Measurements from ENCODE around the gene ZKSCAN1.
"Not testable (repeated sequence)": the region's sequence is repeated elsewhere in the genome, so short reads cannot be mapped to it uniquely, and the experiment has no call there.

Gene ZKSCAN1

DNA sequence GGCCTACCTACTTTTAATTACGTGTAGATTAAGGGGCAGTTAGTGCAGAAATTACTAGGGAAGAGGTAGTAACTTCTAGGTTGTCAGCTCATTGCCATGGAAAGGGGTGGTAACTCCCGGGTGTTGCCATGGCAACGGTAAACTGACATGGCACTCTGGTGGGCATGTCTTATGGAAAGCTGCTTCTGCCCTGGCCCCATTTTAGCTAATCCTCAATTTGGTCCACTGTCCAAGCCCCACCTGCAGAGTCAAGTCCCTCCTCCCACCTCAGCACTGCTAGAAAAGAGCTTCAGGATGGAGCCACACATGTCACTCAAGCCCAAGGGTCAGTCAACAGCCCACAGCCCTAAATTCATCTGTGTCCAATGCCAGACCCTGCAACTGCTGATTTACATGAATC is 7.5 kb upstream of the ZKSCAN1 start:
- TF ChIP-seq, protein P1, sequence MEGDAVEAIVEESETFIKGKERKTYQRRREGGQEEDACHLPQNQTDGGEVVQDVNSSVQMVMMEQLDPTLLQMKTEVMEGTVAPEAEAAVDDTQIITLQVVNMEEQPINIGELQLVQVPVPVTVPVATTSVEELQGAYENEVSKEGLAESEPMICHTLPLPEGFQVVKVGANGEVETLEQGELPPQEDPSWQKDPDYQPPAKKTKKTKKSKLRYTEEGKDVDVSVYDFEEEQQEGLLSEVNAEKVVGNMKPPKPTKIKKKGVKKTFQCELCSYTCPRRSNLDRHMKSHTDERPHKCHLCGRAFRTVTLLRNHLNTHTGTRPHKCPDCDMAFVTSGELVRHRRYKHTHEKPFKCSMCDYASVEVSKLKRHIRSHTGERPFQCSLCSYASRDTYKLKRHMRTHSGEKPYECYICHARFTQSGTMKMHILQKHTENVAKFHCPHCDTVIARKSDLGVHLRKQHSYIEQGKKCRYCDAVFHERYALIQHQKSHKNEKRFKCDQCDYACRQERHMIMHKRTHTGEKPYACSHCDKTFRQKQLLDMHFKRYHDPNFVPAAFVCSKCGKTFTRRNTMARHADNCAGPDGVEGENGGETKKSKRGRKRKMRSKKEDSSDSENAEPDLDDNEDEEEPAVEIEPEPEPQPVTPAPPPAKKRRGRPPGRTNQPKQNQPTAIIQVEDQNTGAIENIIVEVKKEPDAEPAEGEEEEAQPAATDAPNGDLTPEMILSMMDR (IDR thresholded peaks at IDR 0.05; ENCODE audit: low read depth, low read length): no peak
- no peak for DNase-seq (ENCODE audit: low read depth in 2 of 2)
- H3K4me3 ChIP-seq (replicated peaks in 1 of 2; ENCODE audit: low read depth in 2 of 2, low read length in 2 of 2): no peak overlapping the region

DNA sequence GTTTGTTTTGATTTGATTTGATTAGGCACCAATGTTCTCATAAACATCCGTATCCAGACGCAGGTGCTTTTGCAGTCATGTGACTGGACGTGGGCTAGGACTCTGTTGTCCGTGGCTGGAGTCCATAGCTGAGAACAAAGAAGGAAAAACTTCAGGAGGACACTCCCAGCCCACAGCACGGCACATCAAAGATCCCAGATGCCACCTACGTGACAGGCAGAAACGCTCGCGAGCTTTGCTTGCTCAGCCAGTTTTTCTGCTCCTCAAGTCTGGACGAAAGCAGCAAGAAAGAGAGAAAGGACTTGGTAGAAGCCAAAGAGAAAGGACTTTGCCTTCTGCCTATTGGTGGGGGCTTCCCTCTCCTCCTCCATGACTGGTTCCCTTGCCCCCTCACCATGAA is 6.9 kb upstream of the ZKSCAN1 start:
- no peak for DNase-seq (ENCODE audit: low read depth in 2 of 2)
- no peak overlapping the region for H3K4me3 ChIP-seq (replicated peaks in 1 of 2; ENCODE audit: low read depth in 2 of 2, low read length in 2 of 2)
- TF ChIP-seq, protein P1 (IDR thresholded peaks at IDR 0.05; ENCODE audit: low read depth, low read length): no peak

DNA sequence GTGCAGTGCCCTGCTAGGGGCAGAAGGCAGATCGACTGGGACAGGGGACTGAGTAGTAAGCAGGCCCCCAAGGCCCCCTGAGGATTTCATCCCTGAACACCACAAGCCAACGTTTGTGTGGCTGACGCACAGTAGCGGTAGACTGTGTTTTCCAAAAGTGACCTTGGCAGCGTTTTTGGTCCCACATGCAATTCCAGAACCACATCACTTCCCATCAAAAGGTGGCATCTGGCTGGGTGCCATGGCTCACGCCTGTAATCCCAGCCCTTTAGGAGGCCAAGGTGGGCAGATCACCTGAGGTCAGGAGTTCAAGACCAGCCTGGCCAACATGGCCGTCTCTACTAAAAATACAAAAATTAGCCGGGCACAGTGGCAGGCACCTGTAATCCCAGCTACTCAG is 5.4 kb upstream of the ZKSCAN1 start:
- not testable (repeated sequence) for H3K4me3 ChIP-seq (replicated peaks in 1 of 2; ENCODE audit: low read depth in 2 of 2, low read length in 2 of 2); DNase-seq (ENCODE audit: low read depth in 2 of 2)

DNA sequence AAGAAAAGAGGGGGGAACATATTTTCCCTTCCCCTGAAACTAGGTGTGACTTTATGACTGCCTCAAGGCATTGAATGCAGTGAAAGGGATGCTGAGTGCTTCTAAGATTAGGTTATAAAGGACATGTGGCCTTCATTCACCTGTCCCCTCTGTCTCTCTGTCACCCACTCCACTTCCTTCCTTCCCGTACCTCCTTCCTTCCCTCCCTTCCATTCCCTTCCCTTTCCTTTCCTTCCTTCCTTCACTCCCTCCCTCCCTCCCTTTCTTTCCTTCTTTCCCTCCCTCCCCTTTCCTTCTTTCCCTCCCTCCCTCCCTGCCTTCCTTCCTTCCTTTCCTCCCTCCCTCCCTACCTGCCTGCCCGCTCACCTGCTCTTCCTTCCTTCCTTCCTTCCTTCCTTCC is 4.5 kb upstream of the ZKSCAN1 start:
- no peak for DNase-seq (ENCODE audit: low read depth in 2 of 2)
- TF ChIP-seq, protein P1 (IDR thresholded peaks at IDR 0.05; ENCODE audit: low read depth, low read length): no peak
- H3K4me3 ChIP-seq (replicated peaks in 1 of 2; ENCODE audit: low read depth in 2 of 2, low read length in 2 of 2): no peak overlapping the region

DNA sequence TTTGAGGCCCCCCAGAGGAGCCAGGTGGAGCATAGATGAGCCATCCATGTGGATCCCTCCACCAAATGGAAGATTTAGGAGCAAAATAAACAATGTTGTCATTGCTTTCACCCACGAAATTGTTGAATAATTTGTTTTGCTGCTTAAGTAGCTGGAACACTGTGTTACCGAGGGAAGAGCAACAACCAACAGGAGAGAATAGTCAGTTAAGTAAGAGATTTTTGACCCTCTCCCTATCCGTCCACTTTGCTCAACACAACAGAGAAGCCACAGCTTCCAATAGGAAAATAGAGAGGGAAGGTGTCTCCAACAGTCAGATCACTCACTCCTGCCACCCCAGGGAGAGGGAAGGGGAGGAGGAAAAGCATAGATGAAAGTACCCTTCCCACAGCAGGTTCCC is 3.9 kb upstream of the ZKSCAN1 start:
- H3K4me3 ChIP-seq (replicated peaks in 1 of 2; ENCODE audit: low read depth in 2 of 2, low read length in 2 of 2): no peak overlapping the region
- no peak for DNase-seq (ENCODE audit: low read depth in 2 of 2)
- TF ChIP-seq, protein P1 (IDR thresholded peaks at IDR 0.05; ENCODE audit: low read depth, low read length): no peak

DNA sequence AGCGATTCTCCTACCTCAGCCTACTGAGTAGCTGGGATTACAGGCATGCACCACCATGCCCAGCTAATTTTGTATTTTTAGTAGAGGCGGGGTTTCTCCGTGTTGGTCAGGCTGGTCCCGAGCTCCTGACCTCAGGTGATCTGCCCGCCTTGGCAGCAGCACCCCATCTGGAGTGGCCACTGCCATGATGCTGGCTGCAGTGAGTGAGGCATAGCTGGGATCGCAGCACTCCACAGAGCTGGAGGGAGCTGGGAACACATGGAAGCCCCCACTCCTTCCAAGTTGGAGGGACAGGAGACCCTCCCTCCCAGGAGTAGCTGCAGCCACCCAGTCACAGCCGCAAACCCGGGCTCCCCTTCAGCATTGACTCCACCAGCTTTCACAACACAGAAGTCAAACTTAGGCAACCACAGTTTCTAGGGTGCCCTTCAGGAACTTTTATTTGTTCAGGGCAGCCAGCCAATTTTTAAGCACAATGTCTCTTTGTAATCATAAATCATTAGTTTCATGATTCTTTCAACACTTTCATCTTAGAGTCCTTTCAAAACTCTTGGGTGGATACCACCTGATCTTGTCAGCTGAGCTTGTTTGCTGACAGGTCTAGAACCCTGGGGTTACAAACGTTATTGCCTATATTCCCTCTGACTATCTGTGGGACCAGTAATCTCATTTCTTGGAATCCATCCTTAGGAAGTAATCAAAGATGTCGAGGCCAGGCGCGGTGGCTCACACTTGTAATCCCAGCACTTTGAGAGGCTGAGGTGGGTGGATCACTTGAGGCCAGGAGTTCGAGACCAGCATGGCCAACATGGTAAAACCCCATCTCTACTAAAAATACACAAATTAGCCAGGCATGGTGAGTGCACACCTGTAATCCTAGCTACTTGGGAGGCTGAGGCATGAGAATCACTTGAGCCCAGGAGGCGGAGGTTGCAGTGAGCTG is 2.7 kb upstream of the ZKSCAN1 start:
- not testable (repeated sequence) for DNase-seq (ENCODE audit: low read depth in 2 of 2); H3K4me3 ChIP-seq (replicated peaks in 1 of 2; ENCODE audit: low read depth in 2 of 2, low read length in 2 of 2)

DNA sequence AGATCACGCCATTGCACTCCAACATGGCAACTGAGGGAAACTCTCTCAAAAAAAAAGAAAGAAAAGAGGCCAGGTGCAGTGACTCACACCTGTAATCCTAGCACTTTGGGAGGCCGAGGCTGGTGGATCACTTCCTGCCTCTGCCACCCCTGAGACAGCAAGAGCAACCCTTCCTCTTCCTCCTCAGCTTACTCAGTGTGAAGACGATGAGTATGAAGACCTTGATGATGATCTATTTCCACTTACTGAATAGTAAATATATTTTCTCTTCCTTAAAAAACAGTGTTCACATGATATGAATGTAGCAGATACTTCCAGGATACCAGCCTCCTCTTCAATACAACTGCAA is 2.1 kb upstream of the ZKSCAN1 start:
- TF ChIP-seq, protein P1 (IDR thresholded peaks at IDR 0.05; ENCODE audit: low read depth, low read length): no peak
- no peak for DNase-seq (ENCODE audit: low read depth in 2 of 2)
- H3K4me3 ChIP-seq (replicated peaks in 1 of 2; ENCODE audit: low read depth in 2 of 2, low read length in 2 of 2): no peak overlapping the region
